Fibroblast of skin of back (primary cell): Measurements from ENCODE around the gene KAZN.

Experiments
- DNase-seq: peaks from one replicate; pipeline ENCODE4 v3.0.0-alpha.2; 2013

Gene KAZN

GRCh38 chr1:14865106-14865505 lies 266.6 kb downstream of the KAZN start:
- no peak for DNase-seq

- DNase-seq, result no peak
Measured at GRCh38 chr1:14866911-14867612, 268.6 kb downstream of the KAZN start.

- DNase-seq, result no peak
Measured at GRCh38 chr1:14869187-14869586, 270.7 kb downstream of the KAZN start.

- no peak for DNase-seq
Measured at GRCh38 chr1:14871218-14871970, 272.9 kb downstream of the KAZN start.

- DNase-seq, result no peak
Measured at GRCh38 chr1:14872762-14873161, 274.3 kb downstream of the KAZN start.

GRCh38 chr1:14873677-14874076 lies 275.2 kb downstream of the KAZN start:
- no peak for DNase-seq

GRCh38 chr1:14875524-14876509 lies 277.3 kb downstream of the KAZN start:
- DNase-seq, result no peak

GRCh38 chr1:14876747-14877146 lies 278.3 kb downstream of the KAZN start:
- DNase-seq, result no peak

GRCh38 chr1:14877224-14877623 lies 278.7 kb downstream of the KAZN start:
- no peak for DNase-seq

- DNase-seq, result no peak
Measured at GRCh38 chr1:14878124-14878523, 279.6 kb downstream of the KAZN start.

GRCh38 chr1:14878951-14879350 lies 280.5 kb downstream of the KAZN start:
- no peak for DNase-seq

GRCh38 chr1:14880456-14881316 lies 282.2 kb downstream of the KAZN start:
- DNase-seq, result peak; percentile 44

GRCh38 chr1:14881775-14882672 lies 283.5 kb downstream of the KAZN start:
- DNase-seq, result no peak

- no peak for DNase-seq
Measured at GRCh38 chr1:14884614-14885175, 286.2 kb downstream of the KAZN start.

- DNase-seq, result no peak
Measured at GRCh38 chr1:14887044-14887566, 288.6 kb downstream of the KAZN start.

- DNase-seq, result no peak
Measured at GRCh38 chr1:14887764-14888350, 289.4 kb downstream of the KAZN start.

- DNase-seq, result no peak
Measured at GRCh38 chr1:14888374-14888773, 289.9 kb downstream of the KAZN start.

- DNase-seq, result no peak
Measured at GRCh38 chr1:14889825-14890440, 291.4 kb downstream of the KAZN start.

- DNase-seq, result no peak
Measured at GRCh38 chr1:14891991-14892390, 293.5 kb downstream of the KAZN start.
